Measurements from ENCODE around the gene EGFR. TPM values are rescaled to one million over a fixed set of nuclear protein-coding genes. Genes with fewer than 3 reads are reported as not detected.

The EGFR gene
- total RNA-seq, 1 donor from 2014 or later = 78.3 TPM

- H3K9me3 ChIP-seq = no peaks in the 10 kb centered on the region
- H3K27ac ChIP-seq = no peak overlapping the region
- DNase-seq (no peak), ATAC-seq (no peak)
- no peak overlapping the region for H3K4me3 ChIP-seq
- intact Hi-C loops (cut with DNase I) = no loop called here
- no peaks in the 10 kb centered on the region for H3K36me3 ChIP-seq
- no peak for TF ChIP-seq CTCF (IDR thresholded peaks at IDR 0.05)
- no peaks in the 10 kb centered on the region for H3K27me3 ChIP-seq
- H3K4me1 ChIP-seq = no peaks in the 10 kb centered on the region
Measured at GRCh38 chr7:55237156-55237893, 218.5 kb downstream of the EGFR start.

GRCh38 chr7:55239406-55239805 lies 220.6 kb downstream of the EGFR start:
- TF ChIP-seq CTCF (IDR thresholded peaks at IDR 0.05) = no peak
- no peak for ATAC-seq
- no peaks in the 10 kb centered on the region for H3K36me3 ChIP-seq
- no peaks in the 10 kb centered on the region for H3K9me3 ChIP-seq
- intact Hi-C loops (cut with DNase I) = no loop called here
- no peak overlapping the region for H3K4me3 ChIP-seq
- H3K27ac ChIP-seq = no peak overlapping the region
- no peak for DNase-seq
- H3K4me1 ChIP-seq = no peaks in the 10 kb centered on the region
- no peaks in the 10 kb centered on the region for H3K27me3 ChIP-seq

GRCh38 chr7:55240418-55241142 lies 221.8 kb downstream of the EGFR start:
- Histone ChIP-seq H3K4me1 (no peaks in the 10 kb centered on the region), H3K9me3 (no peaks in the 10 kb centered on the region), H3K27me3 (no peaks in the 10 kb centered on the region), H3K27ac (no peak overlapping the region), H3K36me3 (no peaks in the 10 kb centered on the region), H3K4me3 (no peak overlapping the region)
- ATAC-seq = no peak
- no peak for DNase-seq
- intact Hi-C loops (cut with DNase I) = no loop called here
- no peak for TF ChIP-seq CTCF (IDR thresholded peaks at IDR 0.05)

GRCh38 chr7:55241958-55242357 lies 223.1 kb downstream of the EGFR start:
- H3K4me3 ChIP-seq = no peak overlapping the region
- no peaks in the 10 kb centered on the region for H3K36me3 ChIP-seq
- no peaks in the 10 kb centered on the region for H3K9me3 ChIP-seq
- ATAC-seq (no peak), DNase-seq (no peak)
- intact Hi-C loops (cut with DNase I) = no loop called here
- no peaks in the 10 kb centered on the region for H3K4me1 ChIP-seq
- H3K27me3 ChIP-seq = no peaks in the 10 kb centered on the region
- TF ChIP-seq CTCF (IDR thresholded peaks at IDR 0.05) = no peak
- H3K27ac ChIP-seq = no peak overlapping the region

GRCh38 chr7:55242613-55243012 lies 223.8 kb downstream of the EGFR start:
- DNase-seq = no peak
- H3K4me3 ChIP-seq = no peak overlapping the region
- no peak for ATAC-seq
- H3K27me3 ChIP-seq = no peaks in the 10 kb centered on the region
- intact Hi-C loops (cut with DNase I) = no loop called here
- no peaks in the 10 kb centered on the region for H3K4me1 ChIP-seq
- no peaks in the 10 kb centered on the region for H3K36me3 ChIP-seq
- no peak for TF ChIP-seq CTCF (IDR thresholded peaks at IDR 0.05)
- H3K9me3 ChIP-seq = no peaks in the 10 kb centered on the region
- H3K27ac ChIP-seq = no peak overlapping the region
